ENCODE results near the gene MRGPRE.

MRGPRE gene

GRCh38 chr11:3194016-3194816 is 38.0 kb downstream of the MRGPRE start:
- DNase-seq, result no peak

- DNase-seq, result no peak
These were observed 38.7 kb downstream of the MRGPRE start for GRCh38 chr11:3193373-3194015.

- no peak for DNase-seq
These were observed 39.5 kb downstream of the MRGPRE start for GRCh38 chr11:3192511-3193372.

- DNase-seq, result no peak
These were observed 40.5 kb downstream of the MRGPRE start for GRCh38 chr11:3191586-3192324.

GRCh38 chr11:3190600-3190999 is 41.6 kb downstream of the MRGPRE start:
- no peak for DNase-seq

- DNase-seq, result no peak
These were observed 42.2 kb downstream of the MRGPRE start for GRCh38 chr11:3189886-3190583.

GRCh38 chr11:3189196-3189843 is 42.9 kb downstream of the MRGPRE start:
- no peak for DNase-seq

- DNase-seq, result no peak
These were observed 43.6 kb downstream of the MRGPRE start for GRCh38 chr11:3188496-3189195.

- DNase-seq, result no peak
These were observed 45.9 kb downstream of the MRGPRE start for GRCh38 chr11:3186166-3186953.

GRCh38 chr11:3184732-3185347 is 47.4 kb downstream of the MRGPRE start:
- DNase-seq, result no peak

GRCh38 chr11:3183523-3183922 is 48.7 kb downstream of the MRGPRE start:
- no peak for DNase-seq

- no peak for DNase-seq
These were observed 49.8 kb downstream of the MRGPRE start for GRCh38 chr11:3182462-3182852.

GRCh38 chr11:3181725-3182461 is 50.3 kb downstream of the MRGPRE start:
- DNase-seq, result no peak

GRCh38 chr11:3180869-3181268 is 51.3 kb downstream of the MRGPRE start:
- no peak for DNase-seq

GRCh38 chr11:3178349-3178748 is 53.9 kb downstream of the MRGPRE start:
- no peak for DNase-seq

GRCh38 chr11:3177931-3178330 is 54.3 kb downstream of the MRGPRE start:
- DNase-seq, result no peak

All from NCI-H526 treated with DMSO at 0.1 percent for 48 hours (cell line).